OCI-LY1 (cell line): Measurements from ENCODE around the gene TNIP2.

Experiments
- H2AFZ ChIP-seq: fragments of 200-600 bp; sonication (generic), shearing (Covaris generic); 2 replicates; pipeline ENCODE4 v1.6.0; 2014; ENCODE audit warnings: antibody characterized with exemption, mild to moderate bottlenecking, low read length
- H3F3A ChIP-seq: fragments of 200-600 bp; sonication (generic), shearing (Covaris generic); 2 replicates; pipeline ENCODE4 v1.6.0; 2014; ENCODE audit warnings: mild to moderate bottlenecking, antibody characterized with exemption, low read length, moderate library complexity; ENCODE audit not compliant: insufficient read depth
- H3K27ac ChIP-seq: fragments of 200-600 bp; sonication (generic); 2 replicates; pipeline ENCODE4 v1.5.1; 2014; ENCODE audit warnings: low read length, mixed run types, mild to moderate bottlenecking, low read depth; ENCODE audit not compliant: poor library complexity, severe bottlenecking
- H3K27me3 ChIP-seq: fragments of 200-600 bp; sonication (generic); 2 replicates; pipeline ENCODE4 v1.6.0; 2014; ENCODE audit warnings: antibody characterized with exemption, mild to moderate bottlenecking, low read length, moderate library complexity; ENCODE audit not compliant: insufficient read depth
- H3K36me3 ChIP-seq: fragments of 200-600 bp; sonication (generic); 2 replicates; pipeline ENCODE4 v1.6.1; 2014; ENCODE audit warnings: mild to moderate bottlenecking, antibody characterized with exemption, low read length, moderate library complexity, mixed read lengths; ENCODE audit not compliant: insufficient read depth
- H3K4me1 ChIP-seq: fragments of 200-600 bp; sonication (generic); 2 replicates; pipeline ENCODE4 v1.5.1; 2014; ENCODE audit warnings: mild to moderate bottlenecking, low read length, moderate library complexity; ENCODE audit not compliant: insufficient read depth, severe bottlenecking
- H3K4me2 ChIP-seq: fragments of 200-600 bp; sonication (generic), shearing (Covaris generic); 2 replicates; pipeline ENCODE4 v1.6.1; 2014; ENCODE audit warnings: low read length
- H3K4me3 ChIP-seq: fragments of 200-600 bp; sonication (generic); 2 replicates; pipeline ENCODE4 v1.5.1; 2014; ENCODE audit warnings: low read length, low read depth, mild to moderate bottlenecking, mixed read lengths; ENCODE audit not compliant: poor library complexity, severe bottlenecking
- H3K79me2 ChIP-seq: fragments of 200-600 bp; shearing (Covaris generic); 2 replicates; pipeline ENCODE4 v1.6.1; 2016; ENCODE audit warnings: mixed run types, low read length, mixed read lengths; ENCODE audit not compliant: insufficient read depth
- H3K9ac ChIP-seq: fragments of 200-600 bp; sonication (generic), shearing (Covaris generic); 2 replicates; pipeline ENCODE4 v1.6.1; 2014; ENCODE audit warnings: mild to moderate bottlenecking, low read length, mixed read lengths
- H3K9me2 ChIP-seq: fragments of 200-600 bp; sonication (generic), shearing (Covaris generic); 2 replicates; pipeline ENCODE4 v1.6.1; 2014; ENCODE audit warnings: low read depth, mild to moderate bottlenecking, low read length, mixed read lengths
- H3K9me3 ChIP-seq: fragments of 200-600 bp; shearing (Covaris generic); 2 replicates; pipeline ENCODE4 v1.6.1; 2014; ENCODE audit warnings: low read length, mixed read lengths
- H4K20me1 ChIP-seq: fragments of 200-600 bp; sonication (generic), shearing (Covaris generic); 2 replicates; pipeline ENCODE4 v1.6.0; 2016; ENCODE audit warnings: mild to moderate bottlenecking, low read length; ENCODE audit not compliant: insufficient read depth
- CTCF ChIP-seq: fragments of 200-600 bp; sonication (generic), shearing (Covaris generic); IDR thresholded peaks from 2 replicates; pipeline ENCODE4 v1.5.1; 2017; ENCODE audit warnings: mild to moderate bottlenecking, antibody characterized with exemption, low read length, moderate library complexity, mixed read lengths
- EZH2 ChIP-seq: fragments of 200-600 bp; sonication (generic), shearing (Covaris generic); IDR thresholded peaks from 2 replicates; pipeline ENCODE4 v1.8.0; 2017; ENCODE audit warnings: borderline replicate concordance, mixed run types, mild to moderate bottlenecking, antibody characterized with exemption, low read length, moderate library complexity, mixed read lengths

Gene TNIP2

DNA sequence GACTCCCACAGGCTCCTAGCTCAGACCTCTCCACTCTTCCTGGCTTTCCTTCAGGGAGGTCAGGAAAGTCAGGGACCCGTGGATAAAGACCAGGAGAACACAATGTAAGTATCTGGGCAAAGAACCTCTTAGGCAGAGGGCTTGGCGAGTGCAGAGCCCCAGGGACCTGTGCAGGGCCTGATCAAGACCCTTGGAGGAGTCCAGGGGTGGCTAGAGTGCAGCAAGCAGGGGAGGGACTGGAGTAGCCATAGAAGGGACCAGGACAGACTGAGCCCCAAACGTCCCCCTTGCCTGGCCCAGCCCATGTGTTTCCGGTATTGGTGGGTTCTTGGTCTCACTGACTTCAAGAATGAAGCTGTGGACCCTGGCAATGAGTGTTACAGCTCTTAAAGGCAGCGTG, 5.9 kb upstream of the TNIP2 start:
- no peak overlapping the region for H3K4me2 ChIP-seq
- no peak overlapping the region for H3K4me3 ChIP-seq
- no peak overlapping the region for H2AFZ ChIP-seq
- H3F3A ChIP-seq: no peaks in the 10 kb centered on the region
- peaks cover 6% of the 10 kb centered on the region for H3K4me1 ChIP-seq
- no peaks in the 10 kb centered on the region for H3K27me3 ChIP-seq
- H3K9ac ChIP-seq: no peak overlapping the region
- no peak for TF ChIP-seq EZH2
- no peak for TF ChIP-seq CTCF
- H3K9me3 ChIP-seq: no peaks in the 10 kb centered on the region
- no peaks in the 10 kb centered on the region for H4K20me1 ChIP-seq
- no peaks in the 10 kb centered on the region for H3K79me2 ChIP-seq
- H3K9me2 ChIP-seq: no peaks in the 10 kb centered on the region
- H3K36me3 ChIP-seq: no peaks in the 10 kb centered on the region
- no peak overlapping the region for H3K27ac ChIP-seq

DNA sequence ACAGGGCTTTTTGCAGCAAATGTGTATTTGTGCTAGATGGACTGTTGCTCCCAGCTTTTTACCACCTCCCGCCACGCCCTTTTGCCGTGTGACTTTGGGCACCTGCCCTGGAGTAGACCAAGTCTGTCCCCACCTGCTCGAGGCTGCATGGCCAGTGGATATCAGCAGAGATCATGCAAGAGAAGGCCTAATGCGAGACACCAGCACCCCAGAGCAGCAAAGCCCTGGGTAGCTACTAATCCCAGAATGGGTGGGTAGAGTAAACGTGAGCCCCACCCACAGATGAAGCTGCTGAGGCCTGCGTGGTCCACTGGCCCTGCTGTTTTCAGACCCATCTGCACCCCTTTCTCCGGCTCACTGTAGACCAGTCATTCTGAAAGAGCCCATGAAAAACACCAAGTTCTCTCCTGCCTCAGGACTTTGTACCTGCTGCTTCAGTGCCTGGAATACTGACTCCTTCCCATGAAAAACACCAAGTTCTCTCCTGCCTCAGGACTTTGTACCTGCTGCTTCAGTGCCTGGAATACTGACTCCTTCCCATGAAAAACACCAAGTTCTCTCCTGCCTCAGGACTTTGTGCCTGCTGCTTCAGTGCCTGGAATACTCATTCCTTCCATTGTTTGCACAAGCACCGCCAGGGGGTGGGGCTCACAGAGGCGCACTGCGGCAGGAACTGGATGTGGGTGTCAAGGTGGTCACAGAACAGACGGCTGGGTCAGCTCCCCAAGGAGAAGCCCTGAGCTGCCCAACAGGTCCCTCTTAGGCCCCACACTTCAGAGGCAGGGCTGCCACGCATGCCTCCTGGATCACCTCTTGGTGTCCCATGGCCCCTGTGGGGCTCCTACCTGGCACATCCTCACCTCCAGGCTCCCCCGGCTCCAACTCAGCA, 5.1 kb upstream of the TNIP2 start:
- H3K27ac ChIP-seq: no peak overlapping the region
- H3K36me3 ChIP-seq: no peaks in the 10 kb centered on the region
- no peak overlapping the region for H3K4me3 ChIP-seq
- no peaks in the 10 kb centered on the region for H3K27me3 ChIP-seq
- no peaks in the 10 kb centered on the region for H4K20me1 ChIP-seq
- TF ChIP-seq EZH2 (no peak), CTCF (no peak)
- no peaks in the 10 kb centered on the region for H3F3A ChIP-seq
- H3K4me1 ChIP-seq: peaks cover 11% of the 10 kb centered on the region
- H3K9me2 ChIP-seq: no peaks in the 10 kb centered on the region
- H3K9me3 ChIP-seq: no peaks in the 10 kb centered on the region
- no peak overlapping the region for H3K9ac ChIP-seq
- H3K79me2 ChIP-seq: no peaks in the 10 kb centered on the region
- no peak overlapping the region for H2AFZ ChIP-seq
- no peak overlapping the region for H3K4me2 ChIP-seq

- 0 out of 2 replicates have a peak, but pooled peaks cover 6% of the 10 kb centered on the region for H3K79me2 ChIP-seq
- no peaks in the 10 kb centered on the region for H3K9me2 ChIP-seq
- no peak overlapping the region for H3K4me3 ChIP-seq
- H3K27me3 ChIP-seq: no peaks in the 10 kb centered on the region
- no peaks in the 10 kb centered on the region for H3F3A ChIP-seq
- no peak overlapping the region for H3K4me2 ChIP-seq
- H4K20me1 ChIP-seq: no peaks in the 10 kb centered on the region
- H3K27ac ChIP-seq: no peak overlapping the region
- H3K4me1 ChIP-seq: peaks cover 13% of the 10 kb centered on the region
- no peaks in the 10 kb centered on the region for H3K9me3 ChIP-seq
- TF ChIP-seq CTCF (no peak), EZH2 (no peak)
- H3K36me3 ChIP-seq: no peaks in the 10 kb centered on the region
- H3K9ac ChIP-seq: no peak overlapping the region
- H2AFZ ChIP-seq: no peak overlapping the region
Measured at GRCh38 chr4:2757426-2757825, 1.3 kb upstream of the TNIP2 start.
